K562 (cell line): ENCODE data around the gene NRP1. TPM values are rescaled to one million over a fixed set of nuclear protein-coding genes. Genes with fewer than 3 reads are reported as not detected.

Source experiments
- ATAC-seq: fragments of 200-7000 bp; cut with Tn5 transposase; 3 replicates; pipeline ENCODE4 v1.9.1; 2020; ENCODE audit warnings: moderate library complexity
- BruUV-seq: library from RNA; stranded (reverse); fragments of 400-500 nt; replicated peaks from 2 replicates; lab custom pipeline; 2021; lab: Mats Ljungman, UMichigan
- CTCF ChIA-PET: fragments of 300-600 bp; formaldehyde crosslinking; extraction: SDS; loops from one replicate; lab custom pipeline; 2021; ENCODE audit warnings: low intra/inter-chr PET ratio; lab: Yijun Ruan, JAX
- POLR2A ChIA-PET: fragments of 300-600, 350-650 bp; sonication (Branson Sonifier 250); formaldehyde crosslinking; extraction: SDS; loops from one replicate; lab custom pipeline; 2021; ENCODE audit warnings: antibody characterized with exemption, inconsistent platforms; lab: Yijun Ruan, JAX
- DNase-seq, 4 experiments: peaks; one replicate each; pipeline versions ENCODE4 v3.0.0 to v3.0.0-alpha.2; 2011 to 2018; ENCODE audit warnings: low spot score in 3 of 4, mixed read lengths in 3 of 4; ENCODE audit errors: extremely low read depth in 1 of 4
- FAIRE-seq: peaks from 2 replicates; lab custom pipeline; 2011; peaks lifted over from hg19 to GRCh38; lab: Jason Lieb, UNC
- H2AFZ ChIP-seq: 2 replicates; pipeline ENCODE4 v1.6.0; 2011; ENCODE audit warnings: low read depth, low read length, control low read depth, inconsistent platforms
- H3K27ac ChIP-seq: fragments of 200-600 bp; 3 replicates; pipeline ENCODE4 v1.8.0; 2011; ENCODE audit warnings: low read depth, mild to moderate bottlenecking, control low read depth, inconsistent platforms, low read length, moderate library complexity, mixed read lengths; ENCODE audit errors: extremely low read depth
- H3K27me3 ChIP-seq, 2 experiments: fragments of 300-600 bp in 1 of 2; 2 replicates in 1 of 2; 3 replicates in 1 of 2; pipeline versions ENCODE4 v1.6.0 to v1.8.0; 2011; ENCODE audit warnings: inconsistent platforms in 2 of 2, low read length in 2 of 2, mild to moderate bottlenecking in 1 of 2, mixed read lengths in 1 of 2, moderate library complexity in 1 of 2; ENCODE audit not compliant: control insufficient read depth in 2 of 2, insufficient read depth in 2 of 2
- H3K36me3 ChIP-seq: fragments of 300-600 bp; 3 replicates; pipeline ENCODE4 v1.8.0; 2011; ENCODE audit warnings: mild to moderate bottlenecking, low read length, inconsistent platforms; ENCODE audit not compliant: control insufficient read depth, insufficient read depth
- H3K4me1 ChIP-seq, 2 experiments: fragments of 200-600 bp in 1 of 2; replicated peaks in 1 of 2; 2 replicates in 1 of 2; 3 replicates in 1 of 2; pipeline versions ENCODE4 v1.5.1 to v1.8.0; 2011; ENCODE audit warnings: inconsistent platforms in 2 of 2, low read length in 2 of 2, mild to moderate bottlenecking in 1 of 2, mixed read lengths in 1 of 2, moderate library complexity in 1 of 2; ENCODE audit not compliant: control insufficient read depth in 2 of 2, insufficient read depth in 2 of 2
- H3K4me2 ChIP-seq: 2 replicates; pipeline ENCODE4 v1.6.1; 2011; ENCODE audit warnings: low read length, control low read depth, inconsistent platforms, mixed read lengths; ENCODE audit not compliant: insufficient read depth
- H3K4me3 ChIP-seq: fragments of 200-600 bp; sonication (generic), shearing (Covaris generic); 2 replicates; pipeline ENCODE4 v1.5.1; 2016; ENCODE audit warnings: control low read depth, inconsistent platforms
- H3K79me2 ChIP-seq: fragments of 200-600 bp; 3 replicates; pipeline ENCODE4 v1.8.0; 2011; ENCODE audit warnings: low read length, inconsistent platforms; ENCODE audit not compliant: control insufficient read depth, insufficient read depth
- H3K9ac ChIP-seq, 2 experiments: 2 replicates each; pipeline versions ENCODE4 v1.6.0 to v1.6.1; 2011; ENCODE audit warnings: low read depth in 2 of 2, low read length in 2 of 2, control low read depth in 1 of 2, inconsistent platforms in 1 of 2, mild to moderate bottlenecking in 1 of 2, mixed read lengths in 1 of 2; ENCODE audit not compliant: insufficient read depth in 1 of 2
- H3K9me1 ChIP-seq: one replicate; pipeline ENCODE4 v1.6.0; 2011; ENCODE audit warnings: inconsistent platforms, mild to moderate bottlenecking, low read length, moderate library complexity; ENCODE audit not compliant: control insufficient read depth, insufficient read depth
- H3K9me3 ChIP-seq: replicated peaks from 2 replicates; pipeline ENCODE4 v1.5.1; 2011; ENCODE audit warnings: low read depth, low read length, inconsistent platforms; ENCODE audit not compliant: control insufficient read depth, insufficient read depth
- H4K20me1 ChIP-seq: replicated peaks from 2 replicates; pipeline ENCODE4 v1.6.1; 2011; ENCODE audit warnings: low read length, inconsistent platforms, mixed read lengths; ENCODE audit not compliant: control insufficient read depth, insufficient read depth
- ESRRA ChIP-seq: fragments of 450-650 bp; IDR thresholded peaks from 2 replicates; pipeline ENCODE4 v1.6.1; 2014; ENCODE audit warnings: low read depth, mild to moderate bottlenecking, moderate library complexity, borderline replicate concordance
- GABPB2 ChIP-seq: fragments of 250-450 bp; sonication (Bioruptor Pico); conservative IDR thresholded peaks from 2 replicates; pipeline ENCODE4 v1.5.1; 2021; ENCODE audit warnings: mild to moderate bottlenecking
- HLTF ChIP-seq: fragments of 450-650 bp; IDR thresholded peaks from 2 replicates; pipeline ENCODE4 v1.6.1; 2016
- PCBP1 ChIP-seq: fragments of 200-400 bp; formaldehyde crosslinking; IDR thresholded peaks from 2 replicates; pipeline ENCODE4 v1.6.1; 2018; ENCODE audit warnings: mild to moderate bottlenecking, low read depth, low read length; ENCODE audit not compliant: poor library complexity, severe bottlenecking
- PHB ChIP-seq: fragments of 250-450 bp; sonication (Bioruptor Pico); IDR thresholded peaks from 2 replicates; pipeline ENCODE4 v1.5.0; 2021
- RBM14 ChIP-seq: fragments of 200-400 bp; formaldehyde crosslinking; IDR thresholded peaks from 2 replicates; pipeline ENCODE4 v1.6.1; 2018; ENCODE audit warnings: low read depth, mild to moderate bottlenecking, low read length, moderate library complexity, borderline replicate concordance; ENCODE audit not compliant: insufficient read depth
- SIN3B ChIP-seq: fragments of 450-650 bp; IDR thresholded peaks from 2 replicates; pipeline ENCODE4 v1.6.1; 2017; ENCODE audit warnings: low read depth, mild to moderate bottlenecking, moderate library complexity
- TEAD1 ChIP-seq, 2 experiments: fragments of 450-650 bp in 1 of 2; sonication (generic) in 1 of 2; formaldehyde crosslinking; IDR thresholded peaks; 2 replicates each; pipeline versions ENCODE4 v1.4.0 to v1.8.0; 2020 to 2022; ENCODE audit warnings: mild to moderate bottlenecking in 2 of 2, missing genetic modification reagents in 1 of 2
- ZNF224 ChIP-seq: sonication (generic); formaldehyde crosslinking; IDR thresholded peaks from 2 replicates; pipeline ENCODE4 v1.8.0; 2022; ENCODE audit warnings: mild to moderate bottlenecking, missing genetic modification reagents
- ZNF263 ChIP-seq: sonication (generic); formaldehyde crosslinking; IDR thresholded peaks from 2 replicates; pipeline ENCODE4 v1.8.0; 2022; ENCODE audit warnings: mild to moderate bottlenecking, missing genetic modification reagents, borderline replicate concordance
- ZNF507 ChIP-seq: conservative IDR thresholded peaks from 2 replicates; pipeline ENCODE4 v1.6.1; 2017; ENCODE audit warnings: missing genetic modification characterization, missing compliant biosample characterization
- whole genome bisulfite sequencing: fragments of 100-300 bp; shearing (Covaris generic); methylation state at CpG from one replicate; pipeline ENCODE4 v1.1.6; 2016; ENCODE audit warnings: low coverage, mixed read lengths; ENCODE audit not compliant: insufficient coverage; ENCODE audit errors: missing lambda C conversion rate; 5-methylcytosine and 5-hydroxymethylcytosine counted together
- in situ Hi-C: fragments of 300-500 bp; cut with MboI; formaldehyde crosslinking; loops from 4 replicates; pipeline ENCODE4 v1.15.0; 2018; ENCODE audit warnings: inconsistent platforms, mixed read lengths
- intact Hi-C: fragments of 100-400 bp; cut with micrococcal nuclease; formaldehyde crosslinking; loops from 2 replicates; pipeline ENCODE4 v1.14.2; 2022
- polyA plus RNA-seq, 8 experiments: library from polyadenylated mRNA; depleted of rRNA in 4 of 8; stranded (reverse) in 5 of 8; unstranded in 3 of 8; fragments of >200 nt; fragmentation: Nextera tagmentation in 2 of 8; fragmentation: Illumina TruSeq in 1 of 8; extraction: Ambion mirVana in 2 of 8; extraction: Trizol in 1 of 8; gene quantifications; 2 replicates each; pipeline versions ENCODE4 v1.2.1 to v1.2.3, GENCODE V29; 2011 to 2014; ENCODE audit warnings: inconsistent platforms in 1 of 8, missing spikeins in 1 of 8
- total RNA-seq, 7 experiments: library from RNA; depleted of rRNA in 6 of 7; stranded (reverse); fragments of >200 nt in 6 of 7; fragmentation: Illumina TruSeq in 2 of 7; extraction: Trizol in 2 of 7; gene quantifications; 2 replicates each; pipeline versions ENCODE4 v1.2.1 to v1.2.3, GENCODE V29; 2011 to 2021; ENCODE audit warnings: low replicate concordance in 1 of 7
- TF ChIP-seq, protein P1 (sequence below): fragments of 200-800 bp; sonication (Bioruptor generic); IDR thresholded peaks from 2 replicates; pipeline ENCODE4 v1.6.1; 2017; ENCODE audit warnings: missing genetic modification characterization, missing compliant biosample characterization
- TF ChIP-seq, protein P2 (sequence below): fragments of 250-450 bp; sonication (Bioruptor Pico); IDR thresholded peaks from 2 replicates; pipeline ENCODE4 v1.5.0; 2020; ENCODE audit warnings: mild to moderate bottlenecking
- TF ChIP-seq, protein P3 (sequence below), 2 experiments: fragments of 200-800 bp in 1 of 2; sonication (Bioruptor generic) in 1 of 2; sonication (generic) in 1 of 2; formaldehyde crosslinking in 1 of 2; IDR thresholded peaks in 1 of 2; conservative IDR thresholded peaks in 1 of 2; 2 replicates each; pipeline versions ENCODE4 v1.5.0 to v1.6.1; 2016 to 2020; ENCODE audit warnings: missing compliant biosample characterization in 1 of 2, missing genetic modification characterization in 1 of 2, missing genetic modification reagents in 1 of 2
- TF ChIP-seq, protein P4 (sequence below): fragments of 250-450 bp; sonication (Bioruptor Pico); IDR thresholded peaks from 2 replicates; pipeline ENCODE4 v1.8.0; 2021; ENCODE audit warnings: moderate library complexity, mild to moderate bottlenecking, inconsistent platforms

The NRP1 gene
- total and polyA plus RNA-seq, 9 of the 15 experiments (the other 6 are each of a cell fraction or from before 2014, with no cell fraction given), result 0.01 to 0.38 (median 0.04) TPM; not detected in 5

DNA sequence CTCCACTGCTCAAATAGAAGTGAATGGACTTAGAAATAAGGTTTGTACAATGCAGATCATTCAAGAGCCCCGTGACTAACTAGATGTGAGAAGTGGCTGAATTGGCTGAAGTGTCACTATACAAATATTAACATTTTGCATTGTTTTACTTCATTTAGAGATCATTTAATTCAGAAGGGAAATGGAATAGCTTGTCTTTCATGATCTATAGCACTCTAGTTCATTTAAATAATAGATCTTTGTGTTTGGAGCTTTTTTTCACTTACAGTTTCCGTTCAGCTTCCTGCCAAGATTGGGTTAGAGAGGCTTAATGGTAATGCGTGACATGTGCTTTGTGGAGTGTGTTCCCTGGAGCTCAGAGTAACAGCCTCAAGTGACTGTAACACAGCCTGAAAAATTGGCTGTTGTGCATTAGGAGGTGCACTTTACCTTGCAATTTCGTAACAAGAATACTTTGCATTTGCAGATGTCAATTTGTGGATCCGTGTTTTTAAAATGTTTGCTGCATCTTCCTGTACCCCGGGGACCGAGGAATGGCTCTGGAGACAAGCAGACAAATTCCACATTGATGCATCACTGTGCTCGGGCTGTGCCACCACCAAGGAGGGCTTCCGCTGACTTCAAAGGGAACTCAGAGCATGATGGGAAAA, 170.3 kb downstream of the NRP1 start:
- peaks cover 0 to 6% of the 10 kb centered on the region in 2 experiments; a peak in 1 of 5 replicates for H3K27me3 ChIP-seq
- H2AFZ ChIP-seq, result no peak overlapping the region
- no peak overlapping the region for H3K27ac ChIP-seq
- no peaks in the 10 kb centered on the region for H3K79me2 ChIP-seq
- H3K4me2 ChIP-seq, result no peak overlapping the region
- under 1% methylated on average over 9 of the region's 9 CpGs for WGBS
- no TSS peak for BruUV-seq
- no peaks in the 10 kb centered on the region for H3K9me3 ChIP-seq
- ATAC-seq (no peak), FAIRE-seq (no peak), DNase-seq (no peak)
- H3K9ac ChIP-seq, result no peak overlapping the region
- ChIA-PET POLR2A (no interaction called here), CTCF (no interaction called here)
- in situ Hi-C loops (no loop called here), intact Hi-C loops (no loop called here)
- H3K36me3 ChIP-seq, result no peaks in the 10 kb centered on the region
- H3K9me1 ChIP-seq, result no peaks in the 10 kb centered on the region
- H3K4me3 ChIP-seq, result no peak overlapping the region
- no peaks in the 10 kb centered on the region for H3K4me1 ChIP-seq
- H4K20me1 ChIP-seq, result no peaks in the 10 kb centered on the region; the same call in 1 of the 2 replicates
- TF ChIP-seq ESRRA (no peak), GABPB2 (CRISPR knock-in tag) (no peak), ZNF263 (no peak), PCBP1 (no peak), SIN3B (no peak), HLTF (no peak), ZNF224 (CRISPR knock-in tag) (no peak), TEAD1 (CRISPR knock-in tag; IDR thresholded peaks at IDR 0.05) (no peak), RBM14 (no peak), PHB (CRISPR knock-in tag) (no peak), ZNF507 (tag) (no peak)
- TF ChIP-seq, protein P1, sequence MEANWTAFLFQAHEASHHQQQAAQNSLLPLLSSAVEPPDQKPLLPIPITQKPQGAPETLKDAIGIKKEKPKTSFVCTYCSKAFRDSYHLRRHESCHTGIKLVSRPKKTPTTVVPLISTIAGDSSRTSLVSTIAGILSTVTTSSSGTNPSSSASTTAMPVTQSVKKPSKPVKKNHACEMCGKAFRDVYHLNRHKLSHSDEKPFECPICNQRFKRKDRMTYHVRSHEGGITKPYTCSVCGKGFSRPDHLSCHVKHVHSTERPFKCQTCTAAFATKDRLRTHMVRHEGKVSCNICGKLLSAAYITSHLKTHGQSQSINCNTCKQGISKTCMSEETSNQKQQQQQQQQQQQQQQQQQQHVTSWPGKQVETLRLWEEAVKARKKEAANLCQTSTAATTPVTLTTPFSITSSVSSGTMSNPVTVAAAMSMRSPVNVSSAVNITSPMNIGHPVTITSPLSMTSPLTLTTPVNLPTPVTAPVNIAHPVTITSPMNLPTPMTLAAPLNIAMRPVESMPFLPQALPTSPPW, result no peak
- TF ChIP-seq, protein P2, sequence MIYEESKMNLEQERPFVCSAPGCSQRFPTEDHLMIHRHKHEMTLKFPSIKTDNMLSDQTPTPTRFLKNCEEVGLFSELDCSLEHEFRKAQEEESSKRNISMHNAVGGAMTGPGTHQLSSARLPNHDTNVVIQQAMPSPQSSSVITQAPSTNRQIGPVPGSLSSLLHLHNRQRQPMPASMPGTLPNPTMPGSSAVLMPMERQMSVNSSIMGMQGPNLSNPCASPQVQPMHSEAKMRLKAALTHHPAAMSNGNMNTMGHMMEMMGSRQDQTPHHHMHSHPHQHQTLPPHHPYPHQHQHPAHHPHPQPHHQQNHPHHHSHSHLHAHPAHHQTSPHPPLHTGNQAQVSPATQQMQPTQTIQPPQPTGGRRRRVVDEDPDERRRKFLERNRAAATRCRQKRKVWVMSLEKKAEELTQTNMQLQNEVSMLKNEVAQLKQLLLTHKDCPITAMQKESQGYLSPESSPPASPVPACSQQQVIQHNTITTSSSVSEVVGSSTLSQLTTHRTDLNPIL (CRISPR knock-in tag), result no peak
- TF ChIP-seq, protein P3, sequence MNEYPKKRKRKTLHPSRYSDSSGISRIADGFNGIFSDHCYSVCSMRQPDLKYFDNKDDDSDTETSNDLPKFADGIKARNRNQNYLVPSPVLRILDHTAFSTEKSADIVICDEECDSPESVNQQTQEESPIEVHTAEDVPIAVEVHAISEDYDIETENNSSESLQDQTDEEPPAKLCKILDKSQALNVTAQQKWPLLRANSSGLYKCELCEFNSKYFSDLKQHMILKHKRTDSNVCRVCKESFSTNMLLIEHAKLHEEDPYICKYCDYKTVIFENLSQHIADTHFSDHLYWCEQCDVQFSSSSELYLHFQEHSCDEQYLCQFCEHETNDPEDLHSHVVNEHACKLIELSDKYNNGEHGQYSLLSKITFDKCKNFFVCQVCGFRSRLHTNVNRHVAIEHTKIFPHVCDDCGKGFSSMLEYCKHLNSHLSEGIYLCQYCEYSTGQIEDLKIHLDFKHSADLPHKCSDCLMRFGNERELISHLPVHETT (CRISPR knock-in tag; conservative IDR thresholded peaks at IDR 0.05 in 1 of 2, IDR thresholded peaks at IDR 0.05 in 1 of 2), result no peak
- TF ChIP-seq, protein P4, sequence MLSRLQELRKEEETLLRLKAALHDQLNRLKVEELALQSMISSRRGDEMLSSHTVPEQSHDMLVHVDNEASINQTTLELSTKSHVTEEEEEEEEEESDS (CRISPR knock-in tag), result no peak
